ENCODE data around the gene CMIP.

GRCh38 chr16:81686391-81687130, 242.0 kb downstream of the CMIP start:
- TF ChIP-seq CTCF (IDR thresholded peaks at IDR 0.05) (no peak), POLR2A (IDR thresholded peaks at IDR 0.05) (no peak)

Measured in right lobe of liver (tissue), 4 donors.